GM21360 (cell line): Measurements from ENCODE around the gene DYSF.

ENCODE experiments used
- ATAC-seq: cut with Tn5 transposase; IDR thresholded peaks from one replicate; pipeline ENCODE4 v1.9.1; 2021; ENCODE audit warnings: mild to moderate bottlenecking, moderate library complexity; ENCODE audit not compliant: unreplicated experiment

The DYSF gene

GRCh38 chr2:71685941-71686611, 232.7 kb downstream of the DYSF start:
- ATAC-seq = no peak

DNA sequence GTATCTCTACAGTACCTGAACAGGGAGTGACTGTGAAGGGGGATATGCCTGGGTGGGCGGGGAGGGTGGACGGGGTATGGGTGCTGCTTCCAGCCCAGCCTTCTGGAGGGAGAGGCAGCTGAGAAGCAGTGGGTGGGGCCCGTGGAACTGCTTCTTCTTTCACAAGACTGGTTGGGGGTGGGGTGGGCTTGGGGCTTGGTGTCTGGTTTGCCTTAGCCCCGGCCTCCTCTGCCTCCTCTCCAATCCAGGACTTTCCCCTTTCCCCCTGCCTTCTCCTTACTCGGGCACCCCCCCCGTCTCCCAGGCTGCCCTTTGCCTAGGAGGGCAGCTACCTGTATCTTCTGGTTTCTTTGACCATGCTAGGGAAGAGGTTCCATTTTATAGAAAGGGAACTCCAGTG, 233.4 kb downstream of the DYSF start:
- ATAC-seq = no peak

- ATAC-seq = no peak
These were observed 234.1 kb downstream of the DYSF start for GRCh38 chr2:71687412-71687811.

GRCh38 chr2:71688530-71688929, 235.2 kb downstream of the DYSF start:
- no peak for ATAC-seq

DNA sequence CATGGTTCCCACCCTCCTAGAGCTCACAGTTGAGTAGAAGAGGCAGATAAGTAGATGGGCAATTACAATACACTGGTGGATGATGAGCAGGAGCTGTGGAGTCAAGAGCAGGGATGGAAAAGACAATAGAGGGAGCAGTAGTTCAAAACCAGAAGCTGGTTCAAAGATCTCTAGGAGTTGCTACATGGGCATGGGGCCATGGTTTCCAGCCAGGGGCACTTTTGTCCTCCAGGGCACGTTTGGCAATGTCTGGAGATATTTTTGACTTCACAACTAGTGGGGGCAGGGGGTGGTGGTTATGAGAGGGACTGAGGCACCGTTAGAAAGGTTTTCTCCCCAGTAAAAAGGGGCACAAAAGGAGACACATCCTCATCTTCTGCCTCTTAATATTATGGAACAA, 236.0 kb downstream of the DYSF start:
- no peak for ATAC-seq

DNA sequence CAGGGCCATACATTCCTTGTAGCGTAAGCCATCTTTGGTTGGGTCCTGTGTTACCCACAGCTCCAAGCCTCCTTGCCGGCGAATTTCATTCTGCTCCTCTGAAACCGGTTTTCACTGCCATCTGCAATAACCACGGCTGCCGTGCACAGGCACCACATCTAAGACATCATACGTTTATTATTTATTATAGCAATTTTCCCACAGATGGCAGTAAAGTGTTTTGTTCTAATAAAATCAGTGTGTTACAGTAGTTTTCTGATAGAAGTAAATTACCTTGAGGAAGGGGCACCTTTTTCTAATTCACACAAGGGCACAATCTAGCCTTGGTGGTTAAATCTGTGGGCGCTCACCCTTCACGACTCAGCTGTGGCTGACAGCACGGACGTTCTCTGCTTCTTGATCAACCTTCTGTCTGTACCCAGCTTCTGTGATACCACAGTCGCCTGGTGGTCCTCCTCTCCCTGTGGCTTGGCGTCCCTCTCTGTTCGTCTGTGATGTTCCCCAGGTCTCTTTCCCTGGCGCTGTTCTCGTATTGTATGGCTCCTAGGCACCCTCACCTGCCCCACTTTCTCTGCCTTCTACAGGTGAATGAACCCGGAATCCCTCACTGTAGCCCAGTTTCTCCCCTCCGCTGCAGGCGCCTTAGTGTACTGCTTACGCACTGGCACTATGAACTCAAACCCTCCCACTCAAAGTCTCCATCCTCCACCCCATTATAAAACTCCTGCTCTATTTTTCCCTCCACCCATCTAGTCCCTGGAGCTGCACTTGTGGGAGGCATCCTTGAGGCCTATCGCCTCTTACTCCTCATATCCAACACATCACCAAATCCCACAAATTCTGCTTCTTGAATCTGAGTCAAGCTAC, 236.8 kb downstream of the DYSF start:
- no peak for ATAC-seq

- no peak for ATAC-seq
These were observed 237.6 kb downstream of the DYSF start for GRCh38 chr2:71690876-71691475.

DNA sequence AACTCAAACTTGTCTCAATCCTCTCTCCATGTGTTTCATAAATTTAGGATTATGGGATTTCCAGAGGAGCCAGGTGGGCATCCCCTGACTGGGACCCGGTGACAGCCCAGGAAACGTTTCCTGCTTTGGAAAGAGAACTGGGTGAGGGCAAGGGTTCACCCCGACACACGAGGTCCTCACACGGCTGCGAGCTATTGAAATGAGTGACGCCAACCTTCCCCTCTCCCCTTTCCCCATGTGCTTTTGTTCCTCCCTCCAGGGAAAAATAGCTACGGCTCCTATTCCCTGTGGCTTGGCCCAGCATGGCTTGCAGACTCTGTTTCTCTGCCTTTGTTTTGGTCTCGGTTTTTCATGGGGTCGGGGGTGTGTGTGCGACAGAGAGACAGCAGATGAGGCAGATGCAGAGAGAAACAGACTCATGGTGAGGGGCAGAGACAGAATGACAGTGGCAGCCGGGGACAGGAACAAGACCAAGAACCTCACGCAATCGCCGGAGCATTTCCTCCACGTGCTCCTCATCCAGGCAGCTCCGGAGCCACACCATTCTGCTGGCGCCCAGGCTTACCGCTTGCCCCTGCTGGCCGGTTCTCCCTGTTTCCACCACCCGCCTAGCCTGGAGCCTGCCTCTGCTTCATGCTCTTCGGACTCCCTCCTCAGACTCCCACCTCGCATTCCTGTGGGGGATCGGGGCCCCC, 238.5 kb downstream of the DYSF start:
- ATAC-seq = no peak

DNA sequence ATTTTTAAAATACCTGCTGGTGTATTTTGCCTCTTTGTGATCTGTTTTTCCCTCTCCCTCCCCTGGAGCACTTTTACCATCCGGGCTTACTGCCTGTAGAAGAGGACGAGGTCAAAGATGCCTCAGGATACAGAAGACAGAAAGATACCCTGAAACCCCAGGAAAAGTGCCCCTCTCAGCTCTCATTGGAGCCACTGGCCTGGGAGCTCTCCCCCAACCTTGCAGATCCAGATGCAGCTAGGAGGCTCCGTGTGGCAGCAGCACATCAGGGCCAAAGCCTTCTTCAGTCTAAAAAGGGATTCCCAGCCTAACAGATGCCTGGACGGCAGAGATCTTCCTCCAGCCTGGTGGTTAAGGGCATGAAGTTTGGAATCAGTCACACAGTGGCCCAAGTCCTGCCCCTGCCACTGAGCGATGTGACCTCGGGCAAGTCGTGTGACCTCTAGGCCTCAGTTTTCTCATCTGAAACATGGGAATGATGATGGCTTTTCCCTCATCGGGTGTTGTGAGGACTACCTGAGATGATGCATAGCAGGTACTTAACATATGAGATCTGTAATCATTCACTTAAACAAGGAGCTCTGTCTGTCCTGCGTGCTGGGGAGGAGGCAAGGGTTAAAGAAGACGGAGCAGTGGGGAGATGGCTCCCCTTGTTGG, 239.4 kb downstream of the DYSF start:
- ATAC-seq = no peak

DNA sequence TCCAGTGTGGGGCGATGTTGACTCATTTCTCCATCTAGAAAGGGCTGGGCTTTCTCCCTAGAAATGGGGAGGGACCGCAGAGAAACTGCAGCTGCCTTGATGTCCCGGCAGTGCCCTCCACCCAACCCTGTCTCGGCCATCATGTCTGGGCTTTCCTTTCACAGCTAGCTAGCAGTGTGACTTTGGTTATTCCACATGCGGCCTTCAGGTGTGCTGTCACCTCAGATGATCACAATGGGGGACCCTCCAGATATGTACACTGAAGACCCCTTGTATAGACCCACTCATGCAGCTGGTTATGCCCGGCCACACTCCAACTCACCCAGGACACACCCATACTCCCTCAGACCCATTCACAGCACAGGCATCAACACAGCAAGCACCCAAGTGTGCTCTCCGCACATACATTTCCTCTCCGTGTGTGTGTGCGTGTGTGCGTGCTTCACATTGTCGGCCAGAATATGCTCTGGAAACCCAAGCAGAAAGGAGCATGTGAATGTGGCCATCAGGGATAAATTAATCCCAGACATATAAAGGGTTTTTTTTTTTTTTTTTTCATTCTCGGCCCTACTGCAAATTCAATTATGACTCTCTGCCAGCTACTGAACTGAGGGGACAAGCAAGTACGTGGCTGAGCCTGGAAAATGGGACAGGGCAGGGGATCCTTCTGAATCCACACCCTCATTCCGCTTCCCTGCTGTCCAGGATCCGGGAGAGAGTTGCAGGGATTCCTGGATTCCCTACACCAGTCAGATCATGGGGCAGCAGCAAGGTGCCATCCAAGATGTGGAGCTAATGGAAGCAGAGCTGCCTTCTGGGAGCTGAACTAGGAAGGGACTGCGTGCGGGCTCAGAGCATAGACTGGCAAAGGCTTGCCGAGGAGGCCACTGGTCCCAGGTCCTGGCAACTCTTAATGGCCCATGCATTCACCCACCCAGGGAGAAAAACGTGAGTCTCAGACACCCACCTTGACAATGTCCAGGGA, 240.2 kb downstream of the DYSF start:
- ATAC-seq = no peak

DNA sequence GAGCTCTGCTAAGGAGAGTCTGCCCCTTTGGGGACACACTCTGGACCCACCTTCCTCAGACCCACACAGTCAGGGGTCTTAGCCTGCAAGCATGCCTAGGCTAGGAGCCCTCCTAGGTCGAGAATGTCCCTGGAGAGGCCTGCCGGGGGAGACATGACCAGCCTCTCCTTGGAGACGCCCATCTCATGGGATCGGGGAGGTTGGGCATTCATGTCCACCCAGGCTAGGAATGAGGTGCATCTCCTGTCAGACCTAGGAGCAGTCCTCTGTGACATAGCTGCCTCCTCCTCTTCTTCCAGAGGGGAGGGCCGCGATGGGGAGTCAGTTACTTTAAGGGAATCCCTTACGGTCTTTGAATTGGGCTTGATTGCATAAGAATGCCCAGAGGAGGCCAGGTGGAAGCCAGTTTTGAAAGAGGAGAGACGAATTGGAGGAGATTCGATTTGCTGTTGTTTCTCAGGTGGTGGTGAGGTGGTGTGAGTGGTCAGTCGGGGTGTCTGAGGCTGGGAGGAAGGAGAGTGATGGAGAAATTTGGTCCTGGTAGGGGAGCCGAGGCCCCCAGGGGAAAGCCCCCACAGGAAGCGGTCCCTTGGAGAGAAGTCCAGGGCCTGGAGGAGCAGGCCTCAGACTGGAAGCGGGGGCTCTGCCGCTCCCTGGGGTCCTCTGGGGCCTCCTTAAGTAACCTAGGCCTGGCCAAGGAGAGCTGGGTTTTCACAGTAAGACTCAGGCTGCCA, 241.3 kb downstream of the DYSF start:
- ATAC-seq = no peak

- ATAC-seq = no peak
These were observed 242.1 kb downstream of the DYSF start for GRCh38 chr2:71695235-71696120.

DNA sequence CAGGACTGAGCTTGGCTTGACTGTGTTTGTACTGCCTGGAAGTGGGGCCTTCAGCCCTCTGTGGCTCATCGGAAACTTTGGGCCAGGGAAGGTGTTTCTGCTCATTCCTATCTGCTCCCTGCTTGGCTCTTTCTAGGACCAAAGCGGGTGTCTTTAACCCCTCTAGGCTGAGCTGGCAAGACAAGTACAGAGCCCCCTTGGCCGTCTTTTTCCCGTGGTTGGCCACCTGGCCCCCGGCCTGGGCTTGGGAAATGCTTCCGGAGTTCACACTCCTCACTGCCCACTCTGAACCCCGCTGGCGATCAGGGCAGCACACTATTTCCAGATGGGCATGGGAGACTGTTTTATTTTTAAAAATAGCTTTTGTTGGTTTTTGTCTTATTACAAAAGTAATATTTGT, 243.0 kb downstream of the DYSF start:
- no peak for ATAC-seq

DNA sequence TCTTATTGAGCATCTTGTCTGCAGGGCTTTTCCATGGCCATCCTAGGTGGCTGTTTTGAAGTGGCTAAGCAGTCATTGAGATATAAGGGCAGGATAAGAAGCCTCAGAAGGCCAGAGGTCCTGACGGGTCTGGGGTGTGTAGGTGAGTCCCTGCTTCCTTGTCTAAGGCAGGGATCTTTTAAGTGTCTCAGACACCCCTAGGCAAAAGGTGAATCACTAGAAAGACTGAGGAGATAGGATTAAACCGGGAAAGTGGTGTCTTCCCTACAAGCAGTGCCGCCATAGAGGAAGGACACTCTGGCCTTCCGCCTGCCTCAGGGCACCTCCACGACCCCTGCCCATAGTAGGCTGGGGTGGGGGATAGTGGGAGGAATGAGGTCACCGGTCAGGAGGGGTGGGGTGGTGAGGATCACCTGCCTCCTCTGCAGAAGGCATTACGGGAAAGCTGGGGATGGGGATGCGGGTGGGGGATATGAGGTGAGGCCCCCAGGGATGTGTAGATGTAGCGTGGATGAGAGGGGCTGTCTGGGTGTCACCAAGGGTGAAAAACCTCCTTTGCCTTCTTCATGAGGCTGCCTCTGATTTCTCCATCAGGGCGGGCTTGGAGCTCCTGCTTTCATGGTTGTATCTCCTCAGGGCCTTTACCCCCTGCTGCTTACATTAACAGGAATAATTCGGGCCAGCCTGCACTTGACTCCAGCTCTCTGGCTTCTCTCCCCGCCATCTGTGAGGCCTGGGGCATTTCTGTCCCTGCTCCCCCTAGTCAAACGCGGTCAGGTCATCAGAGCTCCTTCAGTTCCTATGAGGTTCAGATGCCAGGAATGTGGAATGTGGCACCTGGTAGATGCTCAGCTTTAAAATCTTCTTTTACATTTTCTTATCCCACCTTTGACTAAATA, 244.0 kb downstream of the DYSF start:
- ATAC-seq = no peak

DNA sequence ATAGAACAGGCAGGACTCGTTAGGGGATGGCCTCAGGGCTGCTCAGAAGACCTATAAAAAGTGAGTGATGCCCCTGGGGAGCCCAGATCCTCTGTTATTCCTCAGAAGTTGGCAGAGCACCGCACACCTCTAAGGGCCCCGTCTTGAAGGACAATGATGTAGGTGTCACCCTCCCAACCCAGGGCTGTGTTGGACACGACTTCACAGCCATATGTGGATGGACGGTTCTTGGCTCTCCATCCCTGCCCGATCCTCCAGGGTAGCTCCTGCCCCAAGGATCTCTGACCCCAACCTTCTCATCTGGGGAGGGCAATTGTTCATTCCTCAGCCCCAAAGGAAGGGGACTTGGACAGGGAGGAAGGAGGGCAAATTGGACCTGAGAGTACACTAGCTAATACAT, 246.1 kb downstream of the DYSF start:
- ATAC-seq = no peak

- no peak for ATAC-seq
These were observed 246.8 kb downstream of the DYSF start for GRCh38 chr2:71700041-71700657.
